Nephron progenitor cell (in vitro differentiated cells): ENCODE data around the gene CRHBP.

ENCODE experiments used
- DNase-seq: peaks from one replicate; pipeline ENCODE4 v3.0.0; 2021
- H3K27ac Mint-ChIP-seq: 2 replicates; pipeline ENCODE4 v1.8.0; 2021; ENCODE audit warnings: mild to moderate bottlenecking, moderate library complexity, mixed read lengths
- H3K27me3 Mint-ChIP-seq: 2 replicates; pipeline ENCODE4 v1.8.0; 2021; ENCODE audit warnings: mild to moderate bottlenecking, low read depth, mixed read lengths; ENCODE audit not compliant: poor library complexity
- H3K36me3 Mint-ChIP-seq: 2 replicates; pipeline ENCODE4 v1.8.0; 2021; ENCODE audit warnings: low read depth, mixed read lengths
- H3K4me1 Mint-ChIP-seq: 2 replicates; pipeline ENCODE4 v1.8.0; 2021; ENCODE audit warnings: mixed read lengths
- H3K4me3 Mint-ChIP-seq: 2 replicates; pipeline ENCODE4 v1.8.0; 2021; ENCODE audit warnings: mild to moderate bottlenecking, moderate library complexity, mixed read lengths
- H3K9me3 Mint-ChIP-seq: 2 replicates; pipeline ENCODE4 v1.8.0; 2021; ENCODE audit warnings: mild to moderate bottlenecking, moderate library complexity, mixed read lengths
- TF ChIP-seq, protein P1 (sequence below): fragments of 200-600 bp; sonication (generic); IDR thresholded peaks from 2 replicates; pipeline ENCODE4 v1.5.0; 2021; ENCODE audit warnings: antibody characterized with exemption

CRHBP gene

DNA sequence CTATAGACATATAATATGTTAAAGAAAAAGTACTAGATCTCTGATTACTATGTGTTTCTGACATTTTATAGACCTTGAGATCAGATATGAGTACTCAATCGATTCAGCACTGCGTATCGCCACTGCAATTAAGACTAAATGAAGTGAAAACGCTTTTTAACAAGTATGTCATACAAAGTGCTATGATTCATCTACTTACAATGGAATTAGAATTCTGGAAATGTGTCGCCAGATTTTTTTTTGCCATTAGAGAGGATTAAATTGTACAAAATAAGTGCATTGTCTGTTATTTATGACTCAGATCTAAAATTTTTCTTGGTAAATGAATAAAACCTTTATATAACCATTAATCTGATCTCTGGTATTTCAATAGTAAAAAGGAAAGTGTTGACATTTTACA lies 57.4 kb downstream of the CRHBP start:
- peaks cover 6% of the 10 kb centered on the region for H3K27me3 Mint-ChIP-seq
- H3K36me3 Mint-ChIP-seq: no peaks in the 10 kb centered on the region
- TF ChIP-seq, protein P1, sequence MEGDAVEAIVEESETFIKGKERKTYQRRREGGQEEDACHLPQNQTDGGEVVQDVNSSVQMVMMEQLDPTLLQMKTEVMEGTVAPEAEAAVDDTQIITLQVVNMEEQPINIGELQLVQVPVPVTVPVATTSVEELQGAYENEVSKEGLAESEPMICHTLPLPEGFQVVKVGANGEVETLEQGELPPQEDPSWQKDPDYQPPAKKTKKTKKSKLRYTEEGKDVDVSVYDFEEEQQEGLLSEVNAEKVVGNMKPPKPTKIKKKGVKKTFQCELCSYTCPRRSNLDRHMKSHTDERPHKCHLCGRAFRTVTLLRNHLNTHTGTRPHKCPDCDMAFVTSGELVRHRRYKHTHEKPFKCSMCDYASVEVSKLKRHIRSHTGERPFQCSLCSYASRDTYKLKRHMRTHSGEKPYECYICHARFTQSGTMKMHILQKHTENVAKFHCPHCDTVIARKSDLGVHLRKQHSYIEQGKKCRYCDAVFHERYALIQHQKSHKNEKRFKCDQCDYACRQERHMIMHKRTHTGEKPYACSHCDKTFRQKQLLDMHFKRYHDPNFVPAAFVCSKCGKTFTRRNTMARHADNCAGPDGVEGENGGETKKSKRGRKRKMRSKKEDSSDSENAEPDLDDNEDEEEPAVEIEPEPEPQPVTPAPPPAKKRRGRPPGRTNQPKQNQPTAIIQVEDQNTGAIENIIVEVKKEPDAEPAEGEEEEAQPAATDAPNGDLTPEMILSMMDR: no peak
- no peak overlapping the region for H3K27ac Mint-ChIP-seq
- no peak overlapping the region for H3K4me3 Mint-ChIP-seq
- no peak for DNase-seq
- H3K4me1 Mint-ChIP-seq: no peaks in the 10 kb centered on the region
- peaks cover 20% of the 10 kb centered on the region for H3K9me3 Mint-ChIP-seq

DNA sequence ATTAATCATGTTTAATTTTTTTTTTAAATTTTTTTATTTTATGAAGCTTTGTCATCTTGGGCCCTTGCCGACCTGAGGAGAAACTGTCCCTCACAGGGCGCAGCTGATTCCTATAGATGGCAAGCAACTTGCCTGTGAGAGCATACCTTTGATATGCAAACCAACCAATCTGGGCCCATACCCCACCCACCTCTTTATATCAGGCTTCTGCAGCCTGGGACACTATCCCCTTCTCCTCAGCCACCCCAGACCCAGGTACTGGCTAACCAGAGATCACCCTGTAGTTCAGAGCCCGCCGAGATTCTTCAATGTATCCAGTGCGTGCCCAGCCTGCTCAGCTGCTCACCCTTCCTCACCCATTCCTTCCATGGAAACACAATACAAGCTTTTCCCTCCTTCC lies 58.7 kb downstream of the CRHBP start:
- no peak for DNase-seq
- TF ChIP-seq, protein P1: no peak

DNA sequence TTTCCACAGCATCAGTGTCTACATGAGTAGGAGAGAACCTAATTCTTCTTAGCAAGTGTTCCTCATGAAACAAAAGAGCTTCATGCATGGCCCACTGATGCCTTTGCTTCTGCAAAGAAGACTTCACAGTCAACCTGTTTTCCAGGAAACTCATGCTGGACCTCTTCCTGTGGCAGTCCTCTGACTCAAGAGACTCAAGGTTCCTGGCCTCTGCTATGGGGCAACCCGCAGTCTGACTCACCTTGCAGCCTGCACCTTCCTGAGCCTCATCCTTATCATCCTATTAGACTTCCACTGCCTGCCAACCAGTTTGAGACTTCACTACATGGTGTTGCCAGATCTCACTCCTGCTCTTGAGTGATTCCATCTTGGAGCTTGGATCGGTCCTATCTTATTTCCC lies 59.8 kb downstream of the CRHBP start:
- TF ChIP-seq, protein P1: no peak
- peaks cover 11% of the 10 kb centered on the region for H3K27me3 Mint-ChIP-seq
- no peaks in the 10 kb centered on the region for H3K36me3 Mint-ChIP-seq
- DNase-seq: no peak
- H3K27ac Mint-ChIP-seq: no peak overlapping the region
- H3K4me1 Mint-ChIP-seq: no peaks in the 10 kb centered on the region
- H3K4me3 Mint-ChIP-seq: no peak overlapping the region
- H3K9me3 Mint-ChIP-seq: peaks cover 12% of the 10 kb centered on the region

More for the DNA sequence above, 58.7 kb downstream of the CRHBP start:
- H3K27me3 Mint-ChIP-seq: peaks cover 6% of the 10 kb centered on the region
- H3K4me3 Mint-ChIP-seq: no peak overlapping the region
- H3K4me1 Mint-ChIP-seq: no peaks in the 10 kb centered on the region
- no peaks in the 10 kb centered on the region for H3K36me3 Mint-ChIP-seq
- no peak overlapping the region for H3K27ac Mint-ChIP-seq
- peaks cover 20% of the 10 kb centered on the region for H3K9me3 Mint-ChIP-seq

DNA sequence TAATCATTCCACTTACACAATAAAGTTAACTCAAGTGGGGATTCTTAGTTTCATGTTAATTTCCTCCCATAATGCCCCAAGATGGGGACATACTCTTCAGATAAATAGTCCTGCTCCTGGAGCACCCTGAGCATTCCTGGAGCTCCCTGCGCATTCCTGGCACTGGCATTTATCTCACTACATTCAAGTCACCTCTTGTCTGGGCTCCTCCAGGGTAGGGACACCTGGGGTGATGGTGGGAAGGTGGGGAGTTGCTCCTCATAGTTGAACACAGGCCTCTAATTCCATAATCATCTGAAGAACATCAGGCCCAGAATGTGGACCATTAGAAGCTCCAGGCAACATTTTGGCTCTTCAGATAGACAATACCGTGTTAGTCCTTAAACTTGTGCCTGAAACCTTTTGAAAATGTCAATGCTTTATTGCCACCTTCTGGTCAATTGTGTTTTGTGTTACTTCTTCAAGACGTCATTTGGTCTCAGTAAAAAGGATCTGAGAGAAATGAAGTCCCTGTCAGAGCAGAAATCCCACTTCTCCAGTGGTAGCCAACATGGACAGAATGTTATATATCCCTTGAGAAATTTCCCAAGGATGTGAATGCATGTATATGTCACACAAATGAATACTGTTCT lies 63.2 kb downstream of the CRHBP start:
- Mint-ChIP-seq H3K4me1 (no peaks in the 10 kb centered on the region), H3K4me3 (no peak overlapping the region)
- TF ChIP-seq, protein P1: peak; percentile 25

DNA sequence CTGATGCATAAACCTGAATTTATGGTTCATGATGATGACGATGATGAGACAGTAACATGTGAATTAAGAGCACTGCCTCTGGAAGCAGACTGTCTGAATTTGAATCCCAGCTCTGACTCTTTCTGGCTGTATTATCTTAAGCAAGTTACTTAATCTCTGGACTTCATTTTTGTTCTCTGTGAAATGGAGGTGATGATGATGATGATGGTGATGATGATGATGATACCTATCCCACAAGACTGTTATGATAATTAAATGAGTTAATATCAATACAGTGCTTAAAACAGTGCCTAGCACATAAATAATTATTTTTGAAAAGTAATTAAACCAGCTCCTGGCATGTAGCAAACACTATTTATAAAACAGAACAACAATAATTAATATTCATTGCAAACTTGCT lies 64.1 kb downstream of the CRHBP start:
- Mint-ChIP-seq H3K27ac (no peak overlapping the region), H3K4me1 (no peaks in the 10 kb centered on the region), H3K36me3 (no peaks in the 10 kb centered on the region), H3K27me3 (peaks cover 17% of the 10 kb centered on the region), H3K9me3 (peaks cover 5% of the 10 kb centered on the region), H3K4me3 (no peak overlapping the region)
- DNase-seq: no peak
- TF ChIP-seq, protein P1: no peak

More for the DNA sequence above, 63.2 kb downstream of the CRHBP start:
- Mint-ChIP-seq H3K9me3 (no peaks in the 10 kb centered on the region), H3K27ac (no peak overlapping the region), H3K27me3 (peaks cover 17% of the 10 kb centered on the region), H3K36me3 (no peaks in the 10 kb centered on the region)
- no peak for DNase-seq

DNA sequence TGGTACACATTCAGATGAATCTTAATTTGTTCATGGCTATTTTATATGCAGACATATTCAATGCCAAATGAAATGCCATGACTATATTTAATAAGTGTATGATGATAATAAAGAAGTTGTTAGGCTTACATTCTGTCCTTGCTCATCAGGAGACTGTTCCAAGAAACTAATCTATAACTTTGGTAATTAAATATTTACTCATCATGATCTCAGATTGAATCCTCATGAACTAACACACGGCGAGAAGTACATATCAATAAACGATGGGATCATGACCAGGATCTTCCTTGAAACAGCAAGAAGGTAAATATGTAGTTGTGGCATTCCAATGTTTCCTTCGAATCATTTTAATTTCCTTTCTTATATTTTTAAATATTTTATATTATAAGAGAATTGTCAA lies 64.8 kb downstream of the CRHBP start:
- H3K4me3 Mint-ChIP-seq: no peak overlapping the region

More for the DNA sequence above, 64.8 kb downstream of the CRHBP start:
- Mint-ChIP-seq H3K9me3 (peaks cover 12% of the 10 kb centered on the region), H3K4me1 (no peaks in the 10 kb centered on the region), H3K27me3 (peaks cover 24% of the 10 kb centered on the region), H3K27ac (no peak overlapping the region), H3K36me3 (peaks cover 6% of the 10 kb centered on the region)
- DNase-seq: no peak
- TF ChIP-seq, protein P1: no peak
